Fibroblast of mammary gland (primary cell): ENCODE results near the gene SLC27A1.
"Not testable (repeated sequence)": the region's sequence is repeated elsewhere in the genome, so short reads cannot be mapped to it uniquely, and the experiment has no call there.

Experiments
- DNase-seq: peaks from one replicate; pipeline ENCODE4 v3.0.0-alpha.2; 2010; ENCODE audit warnings: low read depth
- H3K4me3 ChIP-seq: 2 replicates; pipeline ENCODE4 v1.5.1; 2011; ENCODE audit warnings: low read depth, mild to moderate bottlenecking, low read length, moderate library complexity; ENCODE audit not compliant: control insufficient read depth
- TF ChIP-seq, protein P1 (sequence below): conservative IDR thresholded peaks from 2 replicates; pipeline ENCODE4 v1.5.1; 2011; ENCODE audit warnings: low read depth, low read length, inconsistent platforms; ENCODE audit not compliant: control insufficient read depth, insufficient read depth

The SLC27A1 gene

GRCh38 chr19:17515408-17516149 lies 45.3 kb downstream of the SLC27A1 start:
- DNase-seq: no peak
- TF ChIP-seq, protein P1, sequence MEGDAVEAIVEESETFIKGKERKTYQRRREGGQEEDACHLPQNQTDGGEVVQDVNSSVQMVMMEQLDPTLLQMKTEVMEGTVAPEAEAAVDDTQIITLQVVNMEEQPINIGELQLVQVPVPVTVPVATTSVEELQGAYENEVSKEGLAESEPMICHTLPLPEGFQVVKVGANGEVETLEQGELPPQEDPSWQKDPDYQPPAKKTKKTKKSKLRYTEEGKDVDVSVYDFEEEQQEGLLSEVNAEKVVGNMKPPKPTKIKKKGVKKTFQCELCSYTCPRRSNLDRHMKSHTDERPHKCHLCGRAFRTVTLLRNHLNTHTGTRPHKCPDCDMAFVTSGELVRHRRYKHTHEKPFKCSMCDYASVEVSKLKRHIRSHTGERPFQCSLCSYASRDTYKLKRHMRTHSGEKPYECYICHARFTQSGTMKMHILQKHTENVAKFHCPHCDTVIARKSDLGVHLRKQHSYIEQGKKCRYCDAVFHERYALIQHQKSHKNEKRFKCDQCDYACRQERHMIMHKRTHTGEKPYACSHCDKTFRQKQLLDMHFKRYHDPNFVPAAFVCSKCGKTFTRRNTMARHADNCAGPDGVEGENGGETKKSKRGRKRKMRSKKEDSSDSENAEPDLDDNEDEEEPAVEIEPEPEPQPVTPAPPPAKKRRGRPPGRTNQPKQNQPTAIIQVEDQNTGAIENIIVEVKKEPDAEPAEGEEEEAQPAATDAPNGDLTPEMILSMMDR: no peak
- no peak overlapping the region for H3K4me3 ChIP-seq

DNA sequence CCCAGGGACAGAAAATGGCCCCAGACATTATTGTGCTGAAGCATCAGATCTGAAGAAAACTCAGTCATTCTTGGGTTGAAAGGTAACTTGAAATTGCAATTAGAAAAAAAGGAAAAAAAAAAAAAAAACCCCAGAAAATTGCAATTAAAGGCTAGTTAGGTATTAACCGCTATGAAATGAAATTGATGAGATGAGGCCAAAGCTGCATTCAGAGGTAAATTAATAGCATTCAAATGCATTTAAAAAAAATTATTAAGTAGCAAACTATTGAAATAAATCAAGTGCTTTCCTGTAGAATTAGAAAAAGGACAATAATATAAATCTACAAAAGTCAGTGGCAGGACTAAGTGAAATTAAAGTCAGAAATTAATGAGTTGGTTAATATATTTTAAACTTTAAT lies 47.6 kb downstream of the SLC27A1 start:
- TF ChIP-seq, protein P1: no peak
- no peak for DNase-seq
- no peak overlapping the region for H3K4me3 ChIP-seq

GRCh38 chr19:17518654-17519053 lies 48.3 kb downstream of the SLC27A1 start:
- H3K4me3 ChIP-seq, DNase-seq: not testable (repeated sequence)

DNA sequence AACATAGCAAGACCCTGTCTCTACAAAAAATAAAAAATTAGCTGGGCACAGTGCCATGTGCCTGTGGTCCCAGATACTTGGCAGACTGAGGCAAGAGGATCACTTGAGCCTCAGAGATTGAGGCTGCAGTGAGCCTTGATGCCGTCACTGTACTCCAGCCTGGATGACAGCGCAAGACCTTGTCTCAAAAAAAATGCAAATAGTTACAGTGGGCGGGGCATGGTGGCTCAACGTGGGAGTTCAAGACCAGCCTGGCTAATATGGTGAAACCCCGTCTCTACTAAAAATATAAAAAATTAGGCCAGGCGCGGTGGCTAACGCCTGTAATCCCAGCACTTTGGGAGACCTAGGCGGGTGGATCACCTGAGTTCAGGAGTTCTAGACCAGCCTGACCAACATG lies 49.6 kb downstream of the SLC27A1 start:
- no peak overlapping the region for H3K4me3 ChIP-seq

DNA sequence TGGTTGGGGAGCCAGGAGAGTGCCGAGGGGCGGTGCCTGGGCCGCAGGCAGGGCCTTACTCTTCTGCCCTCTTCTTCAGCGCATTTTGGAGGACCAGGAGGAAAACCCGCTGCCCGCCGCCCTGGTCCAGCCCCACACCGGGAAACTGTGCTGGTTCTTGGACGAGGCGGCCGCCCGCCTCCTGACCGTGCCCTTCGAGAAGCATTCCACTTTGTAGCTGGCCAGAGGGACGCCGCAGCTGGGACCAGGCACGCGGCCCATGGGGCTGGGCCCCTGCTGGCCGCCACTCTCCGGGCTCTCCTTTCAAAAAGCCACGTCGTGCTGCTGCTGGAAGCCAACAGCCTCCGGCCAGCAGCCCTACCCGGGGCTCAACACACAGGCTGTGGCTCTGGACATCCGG lies 50.5 kb downstream of the SLC27A1 start:
- no peak overlapping the region for H3K4me3 ChIP-seq
- TF ChIP-seq, protein P1: no peak
- DNase-seq: no peak

More for the DNA sequence above, 49.6 kb downstream of the SLC27A1 start:
- TF ChIP-seq, protein P1: no peak
- no peak for DNase-seq

GRCh38 chr19:17522988-17523872 lies 52.9 kb downstream of the SLC27A1 start:
- TF ChIP-seq, protein P1: no peak

GRCh38 chr19:17524651-17525050 lies 54.3 kb downstream of the SLC27A1 start:
- TF ChIP-seq, protein P1: no peak
- DNase-seq: no peak
- no peak overlapping the region for H3K4me3 ChIP-seq

More at GRCh38 chr19:17522988-17523872, 52.9 kb downstream of the SLC27A1 start:
- no peak for DNase-seq
- no peak overlapping the region for H3K4me3 ChIP-seq
